ENCODE data around the gene RAPGEFL1. TPM values are rescaled to one million over a fixed set of nuclear protein-coding genes. Genes with fewer than 3 reads are reported as not detected.
"Not testable (repeated sequence)": the region's sequence is repeated elsewhere in the genome, so short reads cannot be mapped to it uniquely, and the experiment has no call there.

The RAPGEFL1 gene
- total RNA-seq, 1 donor from 2014 or later: 1.8 TPM

- DNase-seq (ENCODE audit: low read depth): no peak
Measured at GRCh38 chr17:40209404-40210093, 32.3 kb downstream of the RAPGEFL1 start.

- not testable (repeated sequence) for DNase-seq (ENCODE audit: low read depth)
Measured at GRCh38 chr17:40213914-40214313, 36.6 kb downstream of the RAPGEFL1 start.

- no peak for DNase-seq (ENCODE audit: low read depth)
Measured at GRCh38 chr17:40218006-40218739, 40.9 kb downstream of the RAPGEFL1 start.

GRCh38 chr17:40218740-40219593 is 41.7 kb downstream of the RAPGEFL1 start, which contains the start of gene WIPF2:
Gene WIPF2, plus strand, starts transcription at chr17:40219304. Its CDS starts 37,156 bp downstream, at chr17:40256460.
- peak; percentile 88 for DNase-seq (ENCODE audit: low read depth)

GRCh38 chr17:40219594-40220338 is 42.5 kb downstream of the RAPGEFL1 start:
- peak; percentile 50 for DNase-seq (ENCODE audit: low read depth)

- DNase-seq (ENCODE audit: low read depth): peak; percentile 44
Measured at GRCh38 chr17:40224718-40225550, 47.7 kb downstream of the RAPGEFL1 start.

GRCh38 chr17:40229146-40229545 is 51.9 kb downstream of the RAPGEFL1 start:
- not testable (repeated sequence) for DNase-seq (ENCODE audit: low read depth)

GRCh38 chr17:40230670-40231069 is 53.4 kb downstream of the RAPGEFL1 start:
- DNase-seq (ENCODE audit: low read depth): no peak

GRCh38 chr17:40231928-40232327 is 54.7 kb downstream of the RAPGEFL1 start:
- DNase-seq (ENCODE audit: low read depth): not testable (repeated sequence)

- DNase-seq (ENCODE audit: low read depth): no peak
Measured at GRCh38 chr17:40241252-40241834, 64.1 kb downstream of the RAPGEFL1 start.

GRCh38 chr17:40242774-40243173 is 65.5 kb downstream of the RAPGEFL1 start:
- DNase-seq (ENCODE audit: low read depth): no peak

- no peak for DNase-seq (ENCODE audit: low read depth)
Measured at GRCh38 chr17:40243761-40244160, 66.5 kb downstream of the RAPGEFL1 start.

- DNase-seq (ENCODE audit: low read depth): no peak
Measured at GRCh38 chr17:40244255-40244654, 67.0 kb downstream of the RAPGEFL1 start.

Other genes starting within 250 kb of the RAPGEFL1 start
- gene ORMDL3, start 249.9 kb upstream of the RAPGEFL1 start, total RNA-seq: 55.2 and 89.6 TPM in 2 replicates
- gene LRRC3C, start 249.7 kb upstream of the RAPGEFL1 start, total RNA-seq: not detected in 2 replicates
- not detected in 2 replicates for gene GSDMA, start 214.5 kb upstream of the RAPGEFL1 start, total RNA-seq
- 89.6 and 121 TPM in 2 replicates for gene PSMD3, start 196.7 kb upstream of the RAPGEFL1 start, total RNA-seq
- not detected in 2 replicates for gene CSF3, start 162.0 kb upstream of the RAPGEFL1 start, total RNA-seq
- gene MED24, start 123.1 kb upstream of the RAPGEFL1 start, total RNA-seq: 35.3 and 54.3 TPM in 2 replicates
- gene THRA, start 114.5 kb upstream of the RAPGEFL1 start, total RNA-seq: 3.5 and 22.0 TPM in 2 replicates
- gene NR1D1, start 76.9 kb upstream of the RAPGEFL1 start, total RNA-seq: 0.75 TPM in 1 of 2 replicates, not detected in the other
- 21.9 and 47.7 TPM in 2 replicates for gene MSL1, start 55.5 kb upstream of the RAPGEFL1 start, total RNA-seq
- gene CASC3, start 36.9 kb upstream of the RAPGEFL1 start, total RNA-seq: 19.4 and 31.0 TPM in 2 replicates
- gene WIPF2, start 41.8 kb downstream of the RAPGEFL1 start, total RNA-seq: 9.6 and 24.5 TPM in 2 replicates
- gene CDC6, start 110.4 kb downstream of the RAPGEFL1 start, total RNA-seq: 2.6 and 19.1 TPM in 2 replicates
- 3.5 and 18.5 TPM in 2 replicates for gene RARA, start 131.7 kb downstream of the RAPGEFL1 start, total RNA-seq
- 0.30 TPM in 1 of 2 replicates, not detected in the other for gene GJD3, start 187.3 kb downstream of the RAPGEFL1 start, total RNA-seq
- 2.1 and 46.5 TPM in 2 replicates for gene TOP2A, start 240.4 kb downstream of the RAPGEFL1 start, total RNA-seq